GM21576 (cell line): Measurements from ENCODE around the gene MACROD1.

ENCODE experiments used
- ATAC-seq: cut with Tn5 transposase; IDR thresholded peaks from one replicate; pipeline ENCODE4 v1.9.1; 2021; ENCODE audit warnings: mild to moderate bottlenecking, moderate library complexity; ENCODE audit not compliant: unreplicated experiment

Gene MACROD1

GRCh38 chr11:64078905-64079304 lies 87.0 kb downstream of the MACROD1 start:
- no peak for ATAC-seq

DNA sequence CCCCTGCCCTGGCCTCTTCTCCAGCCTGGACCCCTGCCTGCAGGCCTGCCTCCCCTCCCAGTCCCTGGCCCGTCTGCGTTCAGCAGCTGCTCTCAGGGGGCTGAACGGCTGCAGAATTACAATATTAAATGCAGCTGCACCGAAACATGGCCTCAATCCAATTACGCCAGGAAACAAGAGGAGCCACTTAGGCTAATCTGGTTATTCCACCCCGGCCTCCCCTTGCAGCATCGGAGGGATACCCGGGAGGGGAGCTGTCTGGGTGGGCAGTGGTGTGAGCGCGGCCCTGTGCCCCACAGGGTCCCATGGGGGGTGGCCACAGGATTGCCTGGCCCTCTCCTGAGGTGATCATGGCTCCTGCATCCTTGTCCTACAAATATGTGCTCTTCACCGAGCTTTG lies 87.6 kb downstream of the MACROD1 start:
- ATAC-seq = no peak

DNA sequence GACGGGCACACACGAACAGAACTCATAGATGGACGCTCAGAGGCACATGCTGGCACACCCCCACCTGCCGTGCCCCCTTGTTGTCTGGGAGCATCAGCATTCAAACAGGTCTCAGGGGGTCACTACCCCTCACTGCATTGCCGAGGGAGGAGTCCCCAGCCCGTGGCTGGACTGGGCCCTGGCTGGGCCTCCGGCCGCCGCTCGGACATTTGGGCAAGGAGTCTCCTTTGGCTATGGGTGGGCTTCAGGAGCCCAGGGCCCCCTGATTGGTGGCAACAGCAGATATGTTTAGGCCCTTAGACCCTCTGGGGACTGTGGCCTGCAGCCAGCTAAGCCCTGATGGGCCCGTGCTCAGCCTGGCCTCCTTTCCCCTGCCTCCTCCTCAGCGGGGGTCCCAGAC lies 88.3 kb downstream of the MACROD1 start:
- ATAC-seq = no peak

GRCh38 chr11:64076758-64077157 lies 89.2 kb downstream of the MACROD1 start:
- ATAC-seq = no peak

- ATAC-seq = no peak
Observed at GRCh38 chr11:64074239-64074638, 91.7 kb downstream of the MACROD1 start.

DNA sequence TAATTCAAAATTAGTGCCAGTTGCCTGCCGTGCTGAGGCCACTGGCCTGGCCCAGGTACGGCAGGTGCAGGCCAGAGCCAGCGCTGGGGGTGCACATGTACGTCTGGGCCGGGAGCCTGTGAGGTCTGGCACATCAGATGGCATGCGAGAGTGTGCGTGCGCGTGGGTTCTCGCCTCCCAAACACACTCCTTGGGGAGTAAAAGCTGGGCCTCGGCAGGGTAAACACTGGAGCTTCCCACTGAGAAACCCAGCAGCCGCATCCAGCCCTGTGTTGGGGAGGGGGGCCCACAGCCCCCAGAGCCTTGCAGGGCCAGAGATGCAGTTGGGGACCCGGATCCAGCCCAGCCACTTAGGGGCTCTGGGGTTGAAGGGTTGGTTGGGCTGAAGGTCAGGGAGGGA lies 92.4 kb downstream of the MACROD1 start:
- ATAC-seq = no peak

DNA sequence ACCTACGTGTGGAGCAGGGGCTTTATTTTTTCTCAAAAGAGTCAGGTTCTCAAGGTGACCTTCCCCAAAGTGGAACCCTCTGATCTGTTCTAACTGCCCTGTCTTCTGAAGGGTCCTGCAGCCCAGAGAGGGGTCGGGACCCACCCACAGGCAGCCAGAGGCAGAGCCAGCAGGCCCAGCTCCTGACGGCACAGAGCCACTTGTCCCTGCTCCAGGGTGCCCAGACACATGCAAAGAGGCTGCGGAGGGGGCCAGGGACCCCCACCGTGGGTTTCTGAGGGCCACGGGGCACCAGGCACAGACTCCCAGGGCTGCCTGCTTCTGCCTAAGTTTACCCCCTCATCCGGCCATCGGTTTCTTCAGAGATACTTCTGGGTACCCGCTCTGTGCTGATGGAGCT lies 93.0 kb downstream of the MACROD1 start:
- ATAC-seq = no peak

- no peak for ATAC-seq
Observed at GRCh38 chr11:64072403-64072802, 93.5 kb downstream of the MACROD1 start.

- no peak for ATAC-seq
Observed at GRCh38 chr11:64071849-64072248, 94.1 kb downstream of the MACROD1 start.

- ATAC-seq = no peak
Observed at GRCh38 chr11:64070314-64070681, 95.6 kb downstream of the MACROD1 start.

- no peak for ATAC-seq
Observed at GRCh38 chr11:64069401-64070313, 96.3 kb downstream of the MACROD1 start.

DNA sequence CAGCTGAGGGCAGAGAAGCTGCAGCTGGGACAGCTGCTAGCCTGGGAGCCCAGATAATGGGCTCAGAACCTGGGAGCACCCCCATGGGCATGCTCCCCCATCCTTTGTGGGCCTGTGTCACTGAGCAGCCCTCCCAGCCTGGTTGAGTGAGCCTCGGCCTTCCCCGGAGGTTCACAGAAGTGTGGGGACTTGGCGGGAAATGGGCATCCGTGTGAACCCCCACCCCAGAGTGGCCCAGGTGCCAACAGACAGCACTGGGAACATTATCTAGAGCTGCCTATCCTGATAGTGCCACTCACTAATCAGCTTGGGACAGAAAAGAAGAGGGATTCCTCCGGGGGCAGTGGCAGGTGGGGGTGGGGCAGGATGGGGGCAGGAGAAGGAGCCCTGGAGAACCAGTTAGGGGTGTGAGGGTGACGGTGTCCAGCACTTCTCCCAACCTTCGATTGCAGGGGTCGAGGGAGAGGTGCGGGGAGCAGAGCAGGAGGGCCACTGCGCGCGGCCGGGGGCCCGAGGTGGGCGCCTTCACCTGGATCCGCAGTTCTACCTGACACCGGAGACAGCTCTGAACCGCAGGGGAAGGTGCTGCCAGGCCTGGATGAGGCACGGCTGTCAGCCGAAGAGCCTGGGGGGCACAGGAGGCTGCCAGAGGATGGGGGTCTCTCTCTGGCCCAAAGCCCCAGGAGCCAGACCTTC lies 97.1 kb downstream of the MACROD1 start:
- no peak for ATAC-seq

GRCh38 chr11:64067230-64067993 lies 98.5 kb downstream of the MACROD1 start:
- no peak for ATAC-seq

DNA sequence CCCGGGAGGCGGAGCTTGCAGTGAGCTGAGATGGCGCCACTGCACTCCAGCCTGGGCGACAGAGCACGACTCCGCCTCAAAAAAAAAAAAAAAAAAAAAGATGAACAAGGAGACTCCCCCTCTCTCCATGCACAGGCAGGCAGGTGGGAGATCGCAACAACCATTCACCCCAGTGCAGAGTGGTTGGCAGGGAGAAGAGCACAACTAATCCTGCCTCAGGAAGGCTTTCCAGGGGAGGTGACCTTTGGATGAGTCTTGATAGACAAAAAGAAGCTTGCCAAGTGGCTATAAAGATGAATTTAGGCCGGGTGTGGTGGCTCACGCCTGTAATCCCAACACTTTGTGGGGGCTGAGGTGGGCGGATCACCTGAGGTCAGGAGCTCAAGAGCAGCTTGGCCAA lies 100.2 kb downstream of the MACROD1 start:
- ATAC-seq = no peak

- no peak for ATAC-seq
Observed at GRCh38 chr11:64065141-64065465, 100.8 kb downstream of the MACROD1 start.

DNA sequence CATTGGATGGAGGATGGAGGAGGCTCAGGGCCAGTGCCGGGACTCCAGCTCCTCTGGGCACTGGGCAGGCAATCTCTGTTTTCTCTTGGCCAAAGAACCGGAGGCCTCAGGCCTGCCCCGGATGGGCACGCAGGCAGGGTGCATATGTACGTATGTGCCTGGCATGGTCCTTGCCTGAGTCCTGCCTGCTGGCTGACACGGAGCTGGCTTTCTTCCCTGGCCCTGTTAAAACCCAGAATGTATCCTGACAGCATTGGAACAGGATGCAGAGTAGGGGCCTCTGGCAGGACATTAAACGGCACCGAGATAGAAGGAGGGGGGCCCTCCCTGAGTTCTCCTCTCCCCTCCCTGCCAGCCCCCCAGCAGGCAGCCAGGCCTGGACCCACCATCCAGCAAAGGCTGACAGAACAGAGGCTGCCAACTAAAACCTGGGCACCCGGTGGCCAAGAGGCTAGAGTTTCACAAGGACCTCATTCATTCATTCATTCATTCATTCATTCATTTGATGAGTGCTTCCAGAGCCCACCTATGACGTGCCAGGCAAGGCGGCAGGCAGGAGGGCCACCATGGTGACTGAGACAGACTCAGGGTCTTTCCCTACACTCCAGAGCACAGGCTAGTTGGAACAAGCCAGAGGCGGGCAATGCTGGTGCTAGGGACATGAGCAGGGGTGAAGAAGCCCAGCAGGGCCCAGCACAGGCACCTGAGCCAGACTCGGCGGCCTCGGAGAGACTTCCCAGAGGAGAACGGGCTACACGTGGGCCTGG lies 101.4 kb downstream of the MACROD1 start:
- ATAC-seq = no peak

DNA sequence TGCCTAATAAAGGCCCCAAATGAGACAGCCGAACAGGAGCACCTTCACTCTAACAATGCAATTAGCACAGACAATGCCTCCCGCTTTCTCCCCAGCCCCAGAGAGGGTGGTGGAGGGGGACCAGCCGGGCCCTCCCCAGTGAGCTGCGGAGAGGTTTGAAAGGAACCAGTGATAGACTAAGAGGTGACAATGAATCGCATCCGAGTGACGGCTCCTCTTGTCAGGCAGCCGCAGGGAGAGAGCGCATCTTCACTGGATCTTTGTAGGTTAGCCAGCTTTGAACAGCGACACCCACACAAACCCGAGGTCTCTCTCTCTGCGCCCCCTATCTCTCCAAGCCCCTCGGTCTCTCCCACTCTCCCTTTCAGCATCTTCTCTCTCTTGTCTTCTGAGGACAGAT lies 102.1 kb downstream of the MACROD1 start:
- ATAC-seq = no peak

GRCh38 chr11:64062185-64063039 lies 103.5 kb downstream of the MACROD1 start:
- no peak for ATAC-seq

DNA sequence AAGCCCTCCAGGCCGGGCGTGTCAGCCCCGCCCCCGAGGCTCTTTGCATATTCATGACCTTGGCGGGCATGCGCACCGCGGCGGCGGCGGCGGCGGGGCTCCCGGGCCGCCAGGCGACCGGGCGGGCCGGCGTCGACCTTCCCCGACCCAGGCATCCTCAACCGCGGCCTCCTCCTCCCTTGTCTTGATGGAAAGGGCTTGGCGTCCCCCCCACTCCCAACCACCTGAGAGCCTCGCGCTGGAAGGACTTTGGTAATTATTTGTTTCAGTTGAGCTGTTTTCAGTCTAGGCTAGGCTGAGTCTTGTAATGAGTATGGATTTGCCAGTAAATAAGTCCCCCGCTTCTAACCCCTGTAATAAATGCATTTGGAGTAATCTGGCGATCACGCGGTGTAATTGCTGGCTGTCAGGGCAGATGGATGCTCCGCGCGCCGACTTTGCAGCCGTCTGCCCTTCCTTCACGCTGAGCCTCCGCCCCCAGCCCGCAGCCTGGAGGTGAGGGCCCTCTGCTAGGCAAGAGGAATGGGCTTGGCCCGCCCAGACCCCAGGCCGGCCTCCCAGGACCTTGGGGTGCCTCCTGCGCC lies 105.0 kb downstream of the MACROD1 start:
- ATAC-seq = no peak
